Astrocyte (in vitro differentiated cells and primary cell): ENCODE data around the gene PSG4.
"Not testable (repeated sequence)": the region's sequence is repeated elsewhere in the genome, so short reads cannot be mapped to it uniquely, and the experiment has no call there.

ENCODE experiments used
- CTCF ChIP-seq: IDR thresholded peaks from 2 replicates; pipeline ENCODE4 v1.5.1; 2011; ENCODE audit warnings: low read depth, mild to moderate bottlenecking, inconsistent platforms, low read length, moderate library complexity; ENCODE audit not compliant: insufficient read depth
- EZH2 ChIP-seq: IDR thresholded peaks from 2 replicates; pipeline ENCODE4 v1.6.1; 2012; ENCODE audit warnings: mild to moderate bottlenecking, low read length, inconsistent platforms; ENCODE audit not compliant: insufficient read depth

GRCh38 chr19:43162261-43162660 is 43.2 kb downstream of the PSG4 start:
- not testable (repeated sequence) for TF ChIP-seq CTCF, EZH2
